Adipose tissue (tissue), 3 donors: ENCODE data around the gene KCNMA1. TPM values are rescaled to one million over a fixed set of nuclear protein-coding genes. Genes with fewer than 3 reads are reported as not detected.

ENCODE experiments used
- H3K27ac ChIP-seq: one replicate; pipeline ENCODE4 v1.5.1; 2013; ENCODE audit warnings: low read depth, low read length
- WGBS, 3 donors: extraction: QIAGEN DNeasy Blood & Tissue Kit; methylation state at CpG; one replicate each; pipeline ENCODE4 v1.1.7; 2013; 5-methylcytosine and 5-hydroxymethylcytosine counted together
- polyA plus RNA-seq, 3 donors: library from polyadenylated mRNA; stranded (reverse); fragments of 200-250 nt; gene quantifications; one replicate each; pipeline ENCODE4 v1.2.3, GENCODE V29; 2013
- donor health status: healthy with polysubstance abuse.
- donor health status: Bipolar disorder and iron deficiency.
- donor health status: healthy.

KCNMA1 gene
- polyA plus RNA-seq, 3 donors, result 2.5 to 5.1 (median 3.8) TPM

- 47 to 69% (median 50%) methylated on average over 2 of the region's 2 CpGs for WGBS, 3 donors
Measured at GRCh38 chr10:77012812-77013500, 624.7 kb downstream of the KCNMA1 start.

GRCh38 chr10:77011874-77012811 lies 625.5 kb downstream of the KCNMA1 start:
- WGBS, 3 donors, result 39 to 65% (median 40%) methylated on average over 11 of the region's 11 CpGs
- H3K27ac ChIP-seq, result no peak overlapping the region

More at GRCh38 chr10:77012812-77013500, 624.7 kb downstream of the KCNMA1 start:
- no peak overlapping the region for H3K27ac ChIP-seq

GRCh38 chr10:77010430-77010829 lies 627.2 kb downstream of the KCNMA1 start:
- no peak overlapping the region for H3K27ac ChIP-seq
- 77 to 95% (median 95%) methylated on average over 3 of the region's 3 CpGs for WGBS, 3 donors

GRCh38 chr10:77007834-77008233 lies 629.8 kb downstream of the KCNMA1 start:
- WGBS, 3 donors, result 82 to 89% (median 84%) methylated on average over 5 of the region's 5 CpGs
- H3K27ac ChIP-seq, result no peak overlapping the region

- 83 to 90% (median 83%) methylated on average over 2 of the region's 2 CpGs for WGBS, 3 donors
- no peak overlapping the region for H3K27ac ChIP-seq
Measured at GRCh38 chr10:77006836-77007511, 630.6 kb downstream of the KCNMA1 start.

- H3K27ac ChIP-seq, result no peak overlapping the region
Measured at GRCh38 chr10:77005871-77006270, 631.7 kb downstream of the KCNMA1 start.

- no peak overlapping the region for H3K27ac ChIP-seq
- WGBS, 3 donors, result 58 to 69% (median 68%) methylated on average over 3 of the region's 3 CpGs
Measured at GRCh38 chr10:77004917-77005564, 632.6 kb downstream of the KCNMA1 start.

GRCh38 chr10:77002872-77003271 lies 634.7 kb downstream of the KCNMA1 start:
- H3K27ac ChIP-seq, result no peak overlapping the region
- 16 to 65% (median 37%) methylated on average over 2 of the region's 2 CpGs for WGBS, 3 donors

- H3K27ac ChIP-seq, result no peak overlapping the region
- WGBS, 3 donors, result 88 to 90% (median 88%) methylated on average over 12 of the region's 12 CpGs
Measured at GRCh38 chr10:77001206-77001605, 636.4 kb downstream of the KCNMA1 start.

- WGBS, 3 donors, result 67 to 88% (median 71%) methylated on average over 2 of the region's 2 CpGs
- H3K27ac ChIP-seq, result no peak overlapping the region
Measured at GRCh38 chr10:76998451-76998850, 639.2 kb downstream of the KCNMA1 start.

GRCh38 chr10:76997631-76998030 lies 640.0 kb downstream of the KCNMA1 start:
- WGBS, 3 donors, result 91 to 95% (median 93%) methylated on average over 3 of the region's 3 CpGs
- H3K27ac ChIP-seq, result no peak overlapping the region

GRCh38 chr10:76995023-76995422 lies 642.6 kb downstream of the KCNMA1 start:
- no peak overlapping the region for H3K27ac ChIP-seq
- 93 to 95% (median 94%) methylated on average over 11 of the region's 11 CpGs for WGBS, 3 donors

- H3K27ac ChIP-seq, result no peak overlapping the region
- WGBS, 3 donors, result 81 to 93% (median 90%) methylated on average over 2 of the region's 2 CpGs
Measured at GRCh38 chr10:76993213-76993612, 644.4 kb downstream of the KCNMA1 start.

GRCh38 chr10:76992467-76992866 lies 645.1 kb downstream of the KCNMA1 start:
- 75 to 87% (median 80%) methylated on average over 3 of the region's 3 CpGs for WGBS, 3 donors

GRCh38 chr10:76991621-76992020 lies 646.0 kb downstream of the KCNMA1 start:
- 24 to 54% (median 44%) methylated on average over 2 of the region's 2 CpGs for WGBS, 3 donors
- H3K27ac ChIP-seq, result no peak overlapping the region

More at GRCh38 chr10:76992467-76992866, 645.1 kb downstream of the KCNMA1 start:
- no peak overlapping the region for H3K27ac ChIP-seq

GRCh38 chr10:76990561-76990960 lies 647.0 kb downstream of the KCNMA1 start:
- 88 to 97% (median 89%) methylated on average over 1 of the region's 1 CpG for WGBS, 3 donors
- H3K27ac ChIP-seq, result no peak overlapping the region

- WGBS, 3 donors, result 17 to 20% (median 17%) methylated on average over 6 of the region's 6 CpGs
- no peak overlapping the region for H3K27ac ChIP-seq
Measured at GRCh38 chr10:76984559-76985443, 652.8 kb downstream of the KCNMA1 start.
